Pancreas (tissue), 10 donors: Measurements from ENCODE around the gene MIOX. TPM values are rescaled to one million over a fixed set of nuclear protein-coding genes. Genes with fewer than 3 reads are reported as not detected.

ENCODE experiments used
- ATAC-seq, 4 donors: fragments of 200-7000 bp; cut with Tn5 transposase; one replicate each; pipeline versions ENCODE4 v1.8.0 to v1.9.1; 2020; ENCODE audit warnings: mild to moderate bottlenecking in 4 of 4, moderate library complexity in 4 of 4
- DNase-seq, 6 donors: peaks; one replicate each; pipeline ENCODE4 v3.0.0-alpha.2; 2020
- FAIRE-seq: peaks from 2 replicates; lab custom pipeline; 2012; peaks lifted over from hg19 to GRCh38; lab: Jason Lieb, UNC
- H3K27ac ChIP-seq, 4 donors: fragments of 200-600 bp; sonication (generic); 1 replicate in 3 of 4; 2 replicates in 1 of 4; pipeline versions ENCODE4 v1.5.0 to v1.8.0; 2020
- H3K27me3 ChIP-seq, 4 donors: fragments of 200-600 bp; one replicate each; pipeline ENCODE4 v1.8.0; 2021
- H3K36me3 ChIP-seq, 3 donors: fragments of 200-600 bp; sonication (generic) in 1 of 3; one replicate each; pipeline versions ENCODE4 v1.5.0 to v1.8.0; 2020 to 2021
- H3K4me1 ChIP-seq, 3 donors: fragments of 200-600 bp; one replicate each; pipeline ENCODE4 v1.8.0; 2021
- H3K4me3 ChIP-seq, 4 donors: fragments of 200-600 bp; sonication (generic) in 2 of 4; one replicate each; pipeline versions ENCODE4 v1.5.0 to v1.8.0; 2020 to 2021
- H3K9me3 ChIP-seq, 4 donors: fragments of 200-600 bp; one replicate each; pipeline ENCODE4 v1.8.0; 2021
- CTCF ChIP-seq, 4 donors: fragments of 200-600 bp; sonication (generic) in 3 of 4; IDR thresholded peaks; one replicate each; pipeline versions ENCODE4 v1.5.0 to v1.8.0; 2021; ENCODE audit warnings: antibody characterized with exemption in 4 of 4
- WGBS, 2 donors: extraction: QIAGEN DNeasy Blood & Tissue Kit; methylation state at CpG; one replicate each; pipeline ENCODE4 v1.1.7; 2013; 5-methylcytosine and 5-hydroxymethylcytosine counted together
- intact Hi-C, 3 donors: fragments of 100-400 bp; cut with DNase I; formaldehyde crosslinking; loops; one replicate each; pipeline versions ENCODE4 v1.11.1 to v1.14.2; 2022
- polyA plus RNA-seq, 2 donors: library from polyadenylated mRNA; stranded (reverse); fragments of 200-250 nt; gene quantifications; one replicate each; pipeline ENCODE4 v1.2.3, GENCODE V29; 2013
- total RNA-seq, 6 donors: library from RNA; stranded (reverse); fragmentation: NEBNext Ultra II Directional in 4 of 6; extraction: Animal tissue kit (Norgen Biotek cat#: 25700) in 4 of 6; gene quantifications; one replicate each; pipeline versions ENCODE4 v1.2.1 to v1.2.4, GENCODE V29; 2021 to 2023
- donor health status: healthy with polysubstance abuse.
- donor health status: DM: no; HTN: no; CAD: no; lungs with moderate emphysema.
- donor health status: DM: no; HTN: no; CAD: no.
- donor health status: control.
- donor health status: control.
- donor health status: Bipolar disorder and iron deficiency.
- donor health status: DM: yes; HTN: yes; CAD: no.
- donor health status: DM: no; HTN: no; CAD: no.
- donor health status: DM: no; HTN: no; CAD: no.
- donor health status: DM: yes; HTN: yes; CAD: no.

The MIOX gene
- total and polyA plus RNA-seq, 8 donors = 0.40 to 2.9 (median 0.54) TPM; not detected in 3

DNA sequence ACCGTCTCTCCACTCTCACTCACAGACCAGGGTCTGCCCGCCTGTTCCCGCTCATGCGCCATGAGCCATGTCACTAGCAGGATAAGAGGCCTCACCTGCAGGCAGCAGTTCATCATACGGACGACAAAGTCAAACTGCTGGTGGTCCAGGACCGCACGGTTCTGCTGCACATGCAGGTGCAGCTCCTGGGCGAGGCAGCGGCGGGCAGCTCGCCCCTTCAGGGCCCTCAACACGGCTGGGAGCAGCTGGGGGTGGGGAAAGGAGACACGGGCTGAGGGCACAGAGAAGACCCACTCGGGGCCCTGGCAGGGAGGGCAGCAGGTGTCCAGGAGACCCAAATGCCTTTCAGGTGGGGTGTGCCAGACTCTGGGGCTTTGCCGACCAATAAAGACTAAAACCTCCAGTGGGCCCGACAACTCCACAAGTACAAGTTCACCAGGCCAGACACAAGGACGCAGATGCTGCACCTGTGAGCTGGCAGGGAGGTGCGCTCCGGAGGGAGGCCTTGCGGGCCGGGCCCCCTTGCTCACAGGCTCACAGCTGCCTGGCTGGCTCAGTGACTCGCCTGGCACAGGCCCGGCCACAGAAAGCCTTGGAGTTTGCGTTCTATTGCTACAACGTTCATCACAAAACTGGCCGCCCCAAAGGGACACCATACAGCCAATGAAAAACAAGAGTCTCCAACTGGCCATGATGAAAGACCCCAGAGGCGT is 23.3 kb upstream of the MIOX start:
- ATAC-seq (no peak), DNase-seq (no peak), FAIRE-seq (no peak)
- WGBS, 2 donors = 92 to 93% methylated on average over 28 of the region's 28 CpGs
- no peaks in the 10 kb centered on the region for H3K9me3 ChIP-seq
- no peak overlapping the region for H3K4me3 ChIP-seq
- no peak for TF ChIP-seq CTCF (IDR thresholded peaks at IDR 0.05)
- intact Hi-C loops = loop anchor here in 1 of 3 donors (10.0 kb wide), 1 partner anchor 49 kb away; no protein-coding TSS in a partner anchor
- no peak overlapping the region for H3K27ac ChIP-seq
- H3K36me3 ChIP-seq = peaks cover 9 to 89% (median 74%) of the 10 kb centered on the region in 3 donors
- no peaks in the 10 kb centered on the region for H3K27me3 ChIP-seq
- H3K4me1 ChIP-seq = no peaks in the 10 kb centered on the region

GRCh38 chr22:50464451-50464850 is 22.2 kb upstream of the MIOX start:
- ATAC-seq (no peak), DNase-seq (no peak), FAIRE-seq (no peak)
- no peaks in the 10 kb centered on the region for H3K4me1 ChIP-seq
- peaks cover 9 to 82% (median 69%) of the 10 kb centered on the region in 3 donors for H3K36me3 ChIP-seq
- intact Hi-C loops = loop anchor here in 1 of 3 donors (10.0 kb wide), 1 partner anchor 50 kb away; no protein-coding TSS in a partner anchor
- no peak overlapping the region for H3K4me3 ChIP-seq
- no peaks in the 10 kb centered on the region for H3K9me3 ChIP-seq
- WGBS, 2 donors = 93% methylated on average over 24 of the region's 24 CpGs
- H3K27ac ChIP-seq = no peak overlapping the region
- no peaks in the 10 kb centered on the region for H3K27me3 ChIP-seq
- TF ChIP-seq CTCF (IDR thresholded peaks at IDR 0.05) = no peak

- Histone ChIP-seq H3K27me3 (no peaks in the 10 kb centered on the region), H3K9me3 (no peaks in the 10 kb centered on the region), H3K4me3 (no peak overlapping the region), H3K4me1 (peaks cover 2 to 7% (median 5%) of the 10 kb centered on the region in 3 donors), H3K36me3 (peaks cover 7 to 74% (median 62%) of the 10 kb centered on the region in 3 donors), H3K27ac (no peak overlapping the region)
- FAIRE-seq (no peak), DNase-seq (no peak), ATAC-seq (no peak)
- WGBS, 2 donors = 92% methylated on average over 30 of the region's 30 CpGs
- intact Hi-C loops = loop anchor here in 1 of 3 donors (10.0 kb wide), 1 partner anchor 50 kb away; no protein-coding TSS in a partner anchor
- no peak for TF ChIP-seq CTCF (IDR thresholded peaks at IDR 0.05)
These were observed 21.4 kb upstream of the MIOX start for GRCh38 chr22:50465066-50465930.

GRCh38 chr22:50467341-50467740 is 19.3 kb upstream of the MIOX start:
- no peak for FAIRE-seq
- Histone ChIP-seq H3K27me3 (no peaks in the 10 kb centered on the region), H3K4me3 (no peak overlapping the region), H3K4me1 (peaks cover 21 to 22% (median 22%) of the 10 kb centered on the region in 3 donors), H3K9me3 (no peaks in the 10 kb centered on the region), H3K27ac (no peak overlapping the region), H3K36me3 (peaks cover 6 to 55% (median 44%) of the 10 kb centered on the region in 3 donors)
- intact Hi-C loops = loop anchor here in 1 of 3 donors (10.0 kb wide), 1 partner anchor 53 kb away; no protein-coding TSS in a partner anchor
- ATAC-seq = no peak
- no peak for DNase-seq
- 88 to 91% methylated on average over 24 of the region's 24 CpGs for WGBS, 2 donors
- TF ChIP-seq CTCF (IDR thresholded peaks at IDR 0.05) = no peak
